Esophagus squamous epithelium (tissue), 4 donors: Measurements from ENCODE around the gene CHAD.
A peak's percentile ranks its signal among the peaks of the same experiment; 100 is the strongest.

Experiments
- POLR2A ChIP-seq, 4 donors: fragments of 450-650 bp; IDR thresholded peaks; one replicate each; pipeline ENCODE4 v1.6.1; 2017; ENCODE audit warnings: antibody characterized with exemption in 4 of 4, mild to moderate bottlenecking in 4 of 4, moderate library complexity in 3 of 4
- TF ChIP-seq, protein P1 (sequence below), 6 experiments: fragments of 450-650 bp in 4 of 6; fragments of 200-600 bp in 2 of 6; sonication (generic) in 2 of 6; IDR thresholded peaks; one replicate each; pipeline ENCODE4 v1.5.1; 2016 to 2019; ENCODE audit warnings: antibody characterized with exemption in 6 of 6, mild to moderate bottlenecking in 4 of 6, moderate library complexity in 4 of 6

DNA sequence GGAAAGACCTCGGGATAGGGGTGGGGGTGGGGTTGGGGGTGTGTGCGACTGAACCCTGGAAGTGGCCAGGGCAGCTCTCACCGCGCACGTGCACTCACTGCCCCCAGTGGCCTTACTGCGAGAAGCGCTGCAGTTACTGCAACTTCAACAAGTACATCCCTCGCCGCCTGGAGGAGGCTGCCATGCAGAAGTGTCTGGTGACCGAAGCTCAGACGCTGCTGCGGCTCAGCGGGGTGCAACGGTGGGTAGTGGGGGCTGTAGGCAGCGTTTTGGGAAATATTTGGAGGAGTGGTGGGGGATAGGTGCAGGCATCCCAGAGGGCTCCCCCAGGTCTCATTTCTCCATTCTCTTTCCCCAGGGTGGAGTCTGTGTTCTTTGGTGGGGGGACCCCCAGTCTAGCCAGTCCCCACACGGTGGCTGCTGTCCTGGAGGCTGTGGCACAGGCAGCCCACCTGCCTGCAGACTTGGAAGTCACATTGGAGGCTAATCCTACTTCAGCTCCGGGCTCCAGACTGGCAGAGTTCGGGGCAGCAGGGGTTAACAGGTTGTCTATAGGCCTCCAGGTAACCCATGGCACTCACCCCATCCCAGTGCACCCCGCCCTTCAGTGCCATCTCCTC is 11.0 kb upstream of the CHAD start:
- TF ChIP-seq, protein P1, sequence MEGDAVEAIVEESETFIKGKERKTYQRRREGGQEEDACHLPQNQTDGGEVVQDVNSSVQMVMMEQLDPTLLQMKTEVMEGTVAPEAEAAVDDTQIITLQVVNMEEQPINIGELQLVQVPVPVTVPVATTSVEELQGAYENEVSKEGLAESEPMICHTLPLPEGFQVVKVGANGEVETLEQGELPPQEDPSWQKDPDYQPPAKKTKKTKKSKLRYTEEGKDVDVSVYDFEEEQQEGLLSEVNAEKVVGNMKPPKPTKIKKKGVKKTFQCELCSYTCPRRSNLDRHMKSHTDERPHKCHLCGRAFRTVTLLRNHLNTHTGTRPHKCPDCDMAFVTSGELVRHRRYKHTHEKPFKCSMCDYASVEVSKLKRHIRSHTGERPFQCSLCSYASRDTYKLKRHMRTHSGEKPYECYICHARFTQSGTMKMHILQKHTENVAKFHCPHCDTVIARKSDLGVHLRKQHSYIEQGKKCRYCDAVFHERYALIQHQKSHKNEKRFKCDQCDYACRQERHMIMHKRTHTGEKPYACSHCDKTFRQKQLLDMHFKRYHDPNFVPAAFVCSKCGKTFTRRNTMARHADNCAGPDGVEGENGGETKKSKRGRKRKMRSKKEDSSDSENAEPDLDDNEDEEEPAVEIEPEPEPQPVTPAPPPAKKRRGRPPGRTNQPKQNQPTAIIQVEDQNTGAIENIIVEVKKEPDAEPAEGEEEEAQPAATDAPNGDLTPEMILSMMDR (IDR thresholded peaks at IDR 0.05), result peak; percentile 29 to 55 (median 37)
- no peak for TF ChIP-seq POLR2A (IDR thresholded peaks at IDR 0.05)
